HCT116 (cell line): ENCODE data around the gene PQBP1. TPM values are rescaled to one million over a fixed set of nuclear protein-coding genes. Genes with fewer than 3 reads are reported as not detected.

ENCODE experiments used
- ATAC-seq: fragments of 200-7000 bp; cut with Tn5 transposase; 2 replicates; pipeline ENCODE4 v1.9.1; 2020; ENCODE audit warnings: mild to moderate bottlenecking, moderate library complexity
- BruUV-seq: library from RNA; stranded (reverse); fragments of 400-500 nt; replicated peaks from 2 replicates; lab custom pipeline; 2021; lab: Mats Ljungman, UMichigan
- CTCF ChIA-PET: fragments of 300-600 bp; sonication (Branson Sonifier 250); formaldehyde crosslinking; loops from one replicate; lab custom pipeline; 2021; ENCODE audit warnings: antibody characterized with exemption; lab: Charles Lee
- POLR2A ChIA-PET: fragments of 300-600, 350-600 bp; sonication (Branson Sonifier 250); formaldehyde crosslinking; loops from one replicate; lab custom pipeline; 2021; ENCODE audit warnings: antibody characterized with exemption; lab: Charles Lee
- RAD21 ChIA-PET, 2 experiments: fragments of 300-600 bp; sonication (Branson Sonifier 250); formaldehyde crosslinking; loops; one replicate each; lab custom pipeline; 2023; ENCODE audit warnings: low total read pairs in 2 of 2; ENCODE audit not compliant: uncharacterized antibody in 2 of 2, unreplicated experiment in 2 of 2, low non-redundant PET in 1 of 2; lab: Charles Lee
- DNase-seq: peaks from one replicate; pipeline ENCODE4 v3.0.0-alpha.2; 2010; ENCODE audit warnings: low read depth, low spot score
- H2AFZ ChIP-seq: fragments of 200-600 bp; shearing (Covaris generic), sonication (generic); 2 replicates; pipeline ENCODE4 v1.6.1; 2017; ENCODE audit warnings: low read depth, mixed run types, mixed read lengths, antibody characterized with exemption, low read length; ENCODE audit not compliant: poor library complexity, severe bottlenecking
- H3K27ac ChIP-seq: 2 replicates; pipeline ENCODE4 v1.5.1; 2012; ENCODE audit warnings: low read depth, low read length
- H3K27me3 ChIP-seq: fragments of 200-600 bp; sonication (generic); 2 replicates; pipeline ENCODE4 v1.6.1; 2016; ENCODE audit warnings: mixed run types, low read length, mixed read lengths; ENCODE audit not compliant: insufficient read depth
- H3K36me3 ChIP-seq, 2 experiments: fragments of 200-500 bp in 1 of 2; fragments of 200-600 bp in 1 of 2; sonication (Bioruptor generic) in 1 of 2; sonication (generic) in 1 of 2; 2 replicates each; pipeline versions ENCODE4 v1.5.1 to v1.6.1; 2014 to 2016; ENCODE audit warnings: low read length in 2 of 2, inconsistent platforms in 1 of 2, mixed read lengths in 1 of 2, mixed run types in 1 of 2; ENCODE audit not compliant: insufficient read depth in 2 of 2, control insufficient read depth in 1 of 2
- H3K4me1 ChIP-seq, 2 experiments: fragments of 200-600 bp in 1 of 2; sonication (generic) in 1 of 2; 2 replicates each; pipeline versions ENCODE4 v1.5.1 to v1.6.1; 2012 to 2017; ENCODE audit warnings: low read length in 2 of 2, inconsistent platforms in 1 of 2, mild to moderate bottlenecking in 1 of 2, mixed read lengths in 1 of 2, mixed run types in 1 of 2, moderate library complexity in 1 of 2; ENCODE audit not compliant: insufficient read depth in 2 of 2, control insufficient read depth in 1 of 2
- H3K4me2 ChIP-seq: fragments of 200-600 bp; sonication (generic); 2 replicates; pipeline ENCODE4 v1.6.1; 2017; ENCODE audit warnings: mixed run types, low read length, mixed read lengths
- H3K4me3 ChIP-seq, 2 experiments: fragments of 200-600 bp in 1 of 2; sonication (generic) in 1 of 2; replicated peaks in 1 of 2; 2 replicates each; pipeline ENCODE4 v1.5.1; 2011 to 2016; ENCODE audit warnings: low read length in 2 of 2, control low read depth in 1 of 2, low read depth in 1 of 2, mild to moderate bottlenecking in 1 of 2, mixed read lengths in 1 of 2, mixed run types in 1 of 2
- H3K79me2 ChIP-seq: fragments of 200-600 bp; sonication (generic); 2 replicates; pipeline ENCODE4 v1.6.1; 2017; ENCODE audit warnings: mild to moderate bottlenecking, mixed run types, low read length, moderate library complexity, mixed read lengths; ENCODE audit not compliant: insufficient read depth
- H3K9ac ChIP-seq: fragments of 200-600 bp; sonication (generic); 2 replicates; pipeline ENCODE4 v1.6.1; 2016; ENCODE audit warnings: low read length, mixed read lengths
- H3K9me2 ChIP-seq: fragments of 200-600 bp; sonication (generic), shearing (Covaris generic); 2 replicates; pipeline ENCODE4 v1.6.1; 2017; ENCODE audit warnings: mixed run types, mild to moderate bottlenecking, moderate library complexity; ENCODE audit not compliant: insufficient read depth
- H3K9me3 ChIP-seq, 2 experiments: fragments of 200-500 bp in 1 of 2; fragments of 200-600 bp in 1 of 2; sonication (Bioruptor generic) in 1 of 2; sonication (generic) in 1 of 2; 2 replicates each; pipeline ENCODE4 v1.6.1; 2014 to 2017; ENCODE audit warnings: low read length in 2 of 2, mixed read lengths in 2 of 2, inconsistent platforms in 1 of 2, low read depth in 1 of 2, mild to moderate bottlenecking in 1 of 2, mixed run types in 1 of 2, moderate library complexity in 1 of 2; ENCODE audit not compliant: control insufficient read depth in 1 of 2, insufficient read depth in 1 of 2
- H4K20me1 ChIP-seq: fragments of 200-600 bp; sonication (generic), shearing (Covaris generic); 2 replicates; pipeline ENCODE4 v1.6.1; 2017; ENCODE audit warnings: mixed run types, mild to moderate bottlenecking, moderate library complexity; ENCODE audit not compliant: insufficient read depth
- ELF1 ChIP-seq: IDR thresholded peaks from 2 replicates; pipeline ENCODE4 v1.6.1; 2012; ENCODE audit warnings: low read depth, borderline replicate concordance
- EZH2 ChIP-seq: fragments of 200-600 bp; sonication (generic); IDR thresholded peaks from 2 replicates; pipeline ENCODE4 v1.6.1; 2017; ENCODE audit warnings: antibody characterized with exemption, mixed run types
- RAD21 ChIP-seq: IDR thresholded peaks from 2 replicates; pipeline ENCODE4 v1.6.1; 2012; ENCODE audit warnings: low read depth, mild to moderate bottlenecking
- SP1 ChIP-seq: IDR thresholded peaks from 2 replicates; pipeline ENCODE4 v1.6.1; 2012; ENCODE audit warnings: low read depth
- intact Hi-C: fragments of 100-400 bp; cut with micrococcal nuclease; formaldehyde crosslinking; loops from 2 replicates; pipeline ENCODE4 v1.10.0; 2022
- total RNA-seq: library from RNA; stranded (reverse); gene quantifications from one replicate; pipeline ENCODE4 v1.2.1, GENCODE V29; 2021; ENCODE audit not compliant: unreplicated experiment
- TF ChIP-seq, protein P1 (sequence below): IDR thresholded peaks from 2 replicates; pipeline ENCODE4 v1.6.1; 2012; ENCODE audit warnings: low read depth
- TF ChIP-seq, protein P2 (sequence below), 3 experiments: fragments of 200-600 bp in 1 of 3; sonication (generic) in 1 of 3; IDR thresholded peaks in 2 of 3; conservative IDR thresholded peaks in 1 of 3; 2 replicates each; pipeline ENCODE4 v1.5.1; 2012 to 2017; ENCODE audit warnings: low read depth in 2 of 3, low read length in 2 of 3, antibody characterized with exemption in 1 of 3, borderline replicate concordance in 1 of 3, control low read depth in 1 of 3, mild to moderate bottlenecking in 1 of 3, mixed read lengths in 1 of 3, mixed run types in 1 of 3, moderate library complexity in 1 of 3; ENCODE audit not compliant: insufficient read depth in 1 of 3
- TF ChIP-seq, protein P3 (sequence below): IDR thresholded peaks from 2 replicates; pipeline ENCODE4 v1.6.1; 2012

PQBP1 gene
- total RNA-seq, 1 experiment from 2014 or later = 67.1 TPM

DNA sequence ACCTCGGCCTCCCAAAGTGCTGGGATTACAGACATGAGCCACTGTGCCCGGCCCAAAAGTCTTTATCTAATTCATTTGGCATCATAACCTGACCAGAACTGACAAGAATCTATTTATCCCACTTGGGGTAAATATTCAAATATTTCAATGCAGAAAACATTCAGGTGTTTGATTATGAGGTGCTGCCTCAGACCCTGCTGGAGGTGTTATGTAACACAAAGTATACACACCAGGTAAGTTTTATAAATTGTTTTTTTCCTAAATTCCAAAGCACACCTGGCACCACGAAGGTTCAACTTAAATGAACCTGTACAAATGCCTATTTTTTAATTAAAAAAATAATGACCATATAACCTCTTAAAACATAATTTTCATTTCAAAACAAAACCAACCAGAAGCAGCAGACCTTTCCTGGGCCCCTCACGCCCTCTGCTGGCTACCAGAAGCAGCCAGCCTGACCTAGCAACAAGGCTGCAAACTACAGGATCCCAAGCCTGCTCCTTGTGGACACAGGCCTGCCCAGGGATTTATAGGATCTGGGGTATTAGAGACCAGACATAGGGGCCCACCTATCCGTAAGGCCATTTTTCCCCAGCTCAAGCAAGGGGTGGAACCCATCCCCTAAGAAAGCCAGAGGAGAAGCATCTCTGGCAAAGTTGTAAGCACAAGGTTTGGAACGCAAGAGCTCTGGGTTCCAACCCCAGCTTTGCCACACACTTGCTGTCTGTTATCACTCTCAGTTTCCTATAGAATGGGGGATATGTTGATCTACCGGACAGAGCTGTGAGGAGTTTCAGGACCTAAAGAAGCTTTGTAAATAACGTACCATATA lies 48.0 kb downstream of the PQBP1 start:
- BruUV-seq = no TSS peak
- DNase-seq (peak; percentile 6), ATAC-seq (peak; percentile 92)
- H2AFZ ChIP-seq = no peak overlapping the region
- no peaks in the 10 kb centered on the region for H3K9me2 ChIP-seq
- H4K20me1 ChIP-seq = no peaks in the 10 kb centered on the region
- no peak overlapping the region for H3K27ac ChIP-seq
- H3K4me3 ChIP-seq = no peak overlapping the region
- H3K4me2 ChIP-seq = no peak overlapping the region
- H3K9me3 ChIP-seq = no peaks in the 10 kb centered on the region
- TF ChIP-seq, protein P1, sequence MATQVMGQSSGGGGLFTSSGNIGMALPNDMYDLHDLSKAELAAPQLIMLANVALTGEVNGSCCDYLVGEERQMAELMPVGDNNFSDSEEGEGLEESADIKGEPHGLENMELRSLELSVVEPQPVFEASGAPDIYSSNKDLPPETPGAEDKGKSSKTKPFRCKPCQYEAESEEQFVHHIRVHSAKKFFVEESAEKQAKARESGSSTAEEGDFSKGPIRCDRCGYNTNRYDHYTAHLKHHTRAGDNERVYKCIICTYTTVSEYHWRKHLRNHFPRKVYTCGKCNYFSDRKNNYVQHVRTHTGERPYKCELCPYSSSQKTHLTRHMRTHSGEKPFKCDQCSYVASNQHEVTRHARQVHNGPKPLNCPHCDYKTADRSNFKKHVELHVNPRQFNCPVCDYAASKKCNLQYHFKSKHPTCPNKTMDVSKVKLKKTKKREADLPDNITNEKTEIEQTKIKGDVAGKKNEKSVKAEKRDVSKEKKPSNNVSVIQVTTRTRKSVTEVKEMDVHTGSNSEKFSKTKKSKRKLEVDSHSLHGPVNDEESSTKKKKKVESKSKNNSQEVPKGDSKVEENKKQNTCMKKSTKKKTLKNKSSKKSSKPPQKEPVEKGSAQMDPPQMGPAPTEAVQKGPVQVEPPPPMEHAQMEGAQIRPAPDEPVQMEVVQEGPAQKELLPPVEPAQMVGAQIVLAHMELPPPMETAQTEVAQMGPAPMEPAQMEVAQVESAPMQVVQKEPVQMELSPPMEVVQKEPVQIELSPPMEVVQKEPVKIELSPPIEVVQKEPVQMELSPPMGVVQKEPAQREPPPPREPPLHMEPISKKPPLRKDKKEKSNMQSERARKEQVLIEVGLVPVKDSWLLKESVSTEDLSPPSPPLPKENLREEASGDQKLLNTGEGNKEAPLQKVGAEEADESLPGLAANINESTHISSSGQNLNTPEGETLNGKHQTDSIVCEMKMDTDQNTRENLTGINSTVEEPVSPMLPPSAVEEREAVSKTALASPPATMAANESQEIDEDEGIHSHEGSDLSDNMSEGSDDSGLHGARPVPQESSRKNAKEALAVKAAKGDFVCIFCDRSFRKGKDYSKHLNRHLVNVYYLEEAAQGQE = no peak
- TF ChIP-seq, protein P2, sequence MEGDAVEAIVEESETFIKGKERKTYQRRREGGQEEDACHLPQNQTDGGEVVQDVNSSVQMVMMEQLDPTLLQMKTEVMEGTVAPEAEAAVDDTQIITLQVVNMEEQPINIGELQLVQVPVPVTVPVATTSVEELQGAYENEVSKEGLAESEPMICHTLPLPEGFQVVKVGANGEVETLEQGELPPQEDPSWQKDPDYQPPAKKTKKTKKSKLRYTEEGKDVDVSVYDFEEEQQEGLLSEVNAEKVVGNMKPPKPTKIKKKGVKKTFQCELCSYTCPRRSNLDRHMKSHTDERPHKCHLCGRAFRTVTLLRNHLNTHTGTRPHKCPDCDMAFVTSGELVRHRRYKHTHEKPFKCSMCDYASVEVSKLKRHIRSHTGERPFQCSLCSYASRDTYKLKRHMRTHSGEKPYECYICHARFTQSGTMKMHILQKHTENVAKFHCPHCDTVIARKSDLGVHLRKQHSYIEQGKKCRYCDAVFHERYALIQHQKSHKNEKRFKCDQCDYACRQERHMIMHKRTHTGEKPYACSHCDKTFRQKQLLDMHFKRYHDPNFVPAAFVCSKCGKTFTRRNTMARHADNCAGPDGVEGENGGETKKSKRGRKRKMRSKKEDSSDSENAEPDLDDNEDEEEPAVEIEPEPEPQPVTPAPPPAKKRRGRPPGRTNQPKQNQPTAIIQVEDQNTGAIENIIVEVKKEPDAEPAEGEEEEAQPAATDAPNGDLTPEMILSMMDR (IDR thresholded peaks at IDR 0.05 in 2 of 3, conservative IDR thresholded peaks at IDR 0.05 in 1 of 3; ENCODE audit: borderline replicate concordance in 1 of 3, insufficient read depth in 1 of 3, low read depth in 2 of 3, low read length in 2 of 3) = peak; percentile 42 to 77 (median 62); a peak in 5 of 6 replicates
- TF ChIP-seq RAD21 (peak; percentile 59), ELF1 (no peak), SP1 (no peak), EZH2 (no peak)
- TF ChIP-seq, protein P3, sequence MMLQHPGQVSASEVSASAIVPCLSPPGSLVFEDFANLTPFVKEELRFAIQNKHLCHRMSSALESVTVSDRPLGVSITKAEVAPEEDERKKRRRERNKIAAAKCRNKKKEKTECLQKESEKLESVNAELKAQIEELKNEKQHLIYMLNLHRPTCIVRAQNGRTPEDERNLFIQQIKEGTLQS = no peak
- no peaks in the 10 kb centered on the region for H3K4me1 ChIP-seq
- intact Hi-C loops = loop anchor here (5.0 kb wide), 1 partner anchor 298 kb away; no protein-coding TSS in a partner anchor
- no peaks in the 10 kb centered on the region for H3K27me3 ChIP-seq
- RAD21 ChIA-PET = no interaction called here
- peaks cover 46% of the 10 kb centered on the region for H3K79me2 ChIP-seq
- CTCF ChIA-PET = no interaction called here
- peaks cover 0 to 5% of the 10 kb centered on the region in 2 experiments; a peak in 2 of 4 replicates for H3K36me3 ChIP-seq
- POLR2A ChIA-PET = no interaction called here
- H3K9ac ChIP-seq = no peak overlapping the region
